NCI-H1694 treated with DMSO at 0.1 percent for 48 hours (cell line): ENCODE measurements around the gene IDH3A.

Source experiments
- DNase-seq: peaks from one replicate; lab custom pipeline; 2025; lab: John Stamatoyannopoulos, UW

IDH3A gene

DNA sequence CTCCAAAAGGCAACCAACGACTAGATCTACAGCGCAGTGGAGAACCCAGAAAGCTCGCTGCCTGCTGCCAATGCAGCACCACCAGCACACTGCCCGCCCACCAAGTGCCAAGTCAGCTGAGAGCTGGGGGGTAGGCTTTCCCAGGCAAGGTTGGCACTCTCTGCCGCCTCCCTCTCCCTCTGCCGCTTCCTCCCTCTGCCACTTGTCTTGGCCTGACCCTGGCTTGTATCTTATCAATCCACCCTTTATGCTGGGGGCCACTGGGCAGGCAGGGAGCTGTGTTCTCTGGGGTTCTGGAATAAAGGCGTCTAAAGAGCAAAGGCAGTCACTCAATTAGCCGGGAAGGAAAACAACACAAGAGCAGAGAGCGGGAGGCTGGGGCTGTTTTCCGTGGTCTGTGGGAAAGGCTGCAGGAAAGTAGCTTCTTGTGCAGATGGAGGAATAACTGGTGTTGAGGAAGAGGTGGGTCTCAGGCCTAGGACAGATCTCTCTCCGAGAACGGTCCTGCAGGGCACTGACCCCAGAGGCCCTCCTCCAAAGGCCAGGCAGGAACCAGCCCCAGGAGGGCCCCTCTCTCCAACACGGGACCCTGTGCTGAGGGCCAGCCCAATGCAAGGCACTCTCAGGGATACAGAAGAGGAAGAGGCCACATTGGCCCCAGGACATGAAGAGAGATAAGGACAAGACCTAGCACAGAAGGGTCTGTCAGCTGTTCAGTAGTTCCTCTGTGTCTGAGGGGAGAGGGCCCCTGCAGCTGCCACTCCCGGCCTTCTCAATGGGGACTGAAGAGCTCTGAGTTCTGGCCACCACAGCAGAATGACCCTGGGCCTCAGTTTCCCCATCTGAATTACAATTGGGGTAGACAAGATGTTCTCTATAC is 54.4 kb downstream of the IDH3A start:
- DNase-seq = no peak

DNA sequence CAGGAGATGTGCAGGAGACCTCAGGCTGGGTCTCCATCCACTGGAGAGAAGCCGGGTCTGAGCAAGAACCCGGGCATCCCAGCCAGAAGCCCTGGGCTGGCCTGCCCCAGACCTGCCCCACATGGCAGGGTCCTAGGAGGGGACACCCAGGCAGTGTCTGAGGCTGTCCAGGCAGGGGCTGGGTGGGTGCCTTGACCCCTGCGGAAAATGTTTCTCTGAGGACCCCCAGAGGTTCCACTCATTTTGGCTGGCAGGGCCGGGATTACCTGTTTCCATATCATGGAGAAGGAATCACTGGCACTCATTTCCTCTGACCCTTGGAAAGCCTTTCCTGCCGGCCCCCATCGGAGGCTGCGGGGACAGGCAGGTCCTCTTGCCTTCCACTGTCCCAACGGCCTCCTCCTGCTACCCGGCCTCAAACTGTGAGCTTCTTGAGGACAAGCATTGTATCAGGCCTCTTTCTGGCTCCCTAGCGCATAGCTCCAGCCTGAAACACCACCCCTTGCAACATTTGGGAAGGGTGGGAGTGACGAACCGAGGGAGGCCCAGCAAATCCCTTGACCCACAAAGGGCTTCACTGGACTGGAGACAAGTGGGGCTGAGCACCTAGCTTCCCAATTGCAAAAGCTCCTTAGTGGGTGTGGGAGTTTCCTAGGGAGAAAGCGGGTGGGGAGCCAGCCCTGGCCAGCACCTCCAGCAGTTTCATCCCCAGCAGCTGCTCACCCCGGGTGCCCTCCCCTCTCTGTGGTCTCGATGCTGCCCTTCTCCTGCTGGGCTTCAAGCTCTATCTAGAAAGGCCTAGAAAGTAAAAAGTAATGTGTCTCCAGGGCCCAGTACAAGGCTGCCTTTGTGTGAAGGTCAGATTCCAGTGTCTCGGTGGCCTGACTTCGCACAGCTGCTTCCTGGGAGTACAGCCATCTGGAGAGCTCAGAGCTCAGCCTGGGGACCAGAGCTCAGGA is 55.5 kb downstream of the IDH3A start:
- DNase-seq = no peak

DNA sequence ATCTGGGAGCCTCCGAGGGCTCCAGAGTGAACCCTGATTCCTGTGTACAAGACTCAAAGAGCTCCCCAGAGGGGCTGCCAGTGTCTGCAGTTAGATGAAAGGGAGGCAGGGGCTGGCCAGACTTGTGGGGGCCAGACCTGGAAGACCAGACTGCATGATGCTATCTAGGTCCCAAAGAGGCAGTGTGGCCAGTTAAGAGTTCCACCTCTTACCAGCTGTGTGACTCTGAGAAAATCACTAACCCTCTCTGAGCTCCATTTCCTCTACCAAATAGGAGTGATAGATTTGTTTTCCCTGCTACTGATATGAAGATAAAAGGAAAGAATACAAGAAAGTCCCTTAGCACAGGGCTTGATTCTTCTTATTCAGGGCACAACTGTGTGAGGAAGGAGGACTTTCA is 56.2 kb downstream of the IDH3A start:
- DNase-seq = no peak

DNA sequence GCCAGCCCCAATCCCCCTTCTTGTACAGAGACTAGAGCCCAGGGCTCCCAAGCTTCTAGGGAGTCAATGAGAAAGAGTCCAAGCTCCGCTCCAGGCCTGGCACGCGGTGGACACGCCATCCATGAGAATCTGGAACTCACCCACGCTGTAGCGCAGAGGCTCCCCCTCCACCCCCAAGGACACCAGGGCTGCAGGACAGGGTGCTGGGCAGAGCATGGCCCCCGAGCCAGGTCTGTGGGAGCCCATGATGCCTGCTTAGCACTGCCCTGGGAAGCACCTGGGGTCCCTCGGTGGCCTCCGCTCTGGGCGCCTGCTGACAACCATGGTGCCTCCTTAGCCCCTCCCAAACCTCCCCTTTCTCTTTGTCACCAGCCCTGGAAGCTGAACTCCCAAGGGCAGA is 56.7 kb downstream of the IDH3A start:
- DNase-seq = no peak

- no peak for DNase-seq
Observed at GRCh38 chr15:78206326-78207109, 57.4 kb downstream of the IDH3A start.

DNA sequence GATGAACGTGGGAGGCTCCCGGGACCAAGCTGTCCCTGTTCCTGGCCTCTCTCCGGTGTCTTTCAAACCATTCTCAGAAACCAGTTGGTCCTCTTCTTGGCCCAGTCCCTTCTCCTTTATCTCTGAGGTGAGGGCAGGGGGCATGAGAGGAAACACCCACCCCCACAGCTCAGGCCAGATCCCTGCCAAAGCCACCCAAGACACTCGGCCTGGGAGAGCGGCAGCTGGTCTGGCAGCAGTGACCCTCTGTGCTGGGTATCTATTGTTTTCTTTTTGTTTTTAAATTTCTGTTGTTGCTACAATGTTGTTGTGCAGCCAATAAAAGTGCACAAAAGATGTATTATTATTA is 57.9 kb downstream of the IDH3A start:
- no peak for DNase-seq

DNA sequence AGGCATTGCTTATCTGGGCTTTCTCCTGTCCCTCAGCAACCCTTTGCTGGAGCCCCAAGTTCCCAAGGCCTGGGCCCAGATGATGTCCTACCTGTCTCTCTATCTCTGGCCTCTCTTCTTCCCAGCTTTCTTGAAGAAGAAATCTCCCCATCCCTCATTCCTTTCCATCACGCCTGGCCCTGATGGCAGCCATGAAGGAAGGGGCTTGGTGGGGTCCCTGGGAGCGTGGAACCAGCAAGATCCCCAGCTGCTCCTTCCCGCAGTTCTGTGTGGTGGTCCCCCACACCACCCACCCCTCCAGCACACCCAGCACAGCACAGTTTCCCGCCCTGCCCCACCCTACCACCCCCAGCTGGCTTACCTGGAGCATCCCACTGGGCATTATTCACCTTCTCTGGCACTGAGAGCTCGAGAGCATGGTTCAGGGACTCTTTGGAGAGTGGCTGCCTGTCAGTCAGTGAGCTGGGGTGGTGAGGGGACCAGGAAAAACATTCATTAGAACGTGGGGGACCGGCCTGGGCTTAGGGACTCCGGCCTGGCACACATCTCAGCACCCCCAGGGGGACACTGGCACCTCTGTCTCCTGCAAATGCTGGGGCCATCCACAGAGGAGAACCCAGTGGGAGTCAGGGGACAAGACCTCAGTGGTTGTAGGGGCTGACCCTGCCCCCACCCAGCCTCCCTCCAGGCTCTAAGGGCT is 58.6 kb downstream of the IDH3A start:
- DNase-seq = no peak

DNA sequence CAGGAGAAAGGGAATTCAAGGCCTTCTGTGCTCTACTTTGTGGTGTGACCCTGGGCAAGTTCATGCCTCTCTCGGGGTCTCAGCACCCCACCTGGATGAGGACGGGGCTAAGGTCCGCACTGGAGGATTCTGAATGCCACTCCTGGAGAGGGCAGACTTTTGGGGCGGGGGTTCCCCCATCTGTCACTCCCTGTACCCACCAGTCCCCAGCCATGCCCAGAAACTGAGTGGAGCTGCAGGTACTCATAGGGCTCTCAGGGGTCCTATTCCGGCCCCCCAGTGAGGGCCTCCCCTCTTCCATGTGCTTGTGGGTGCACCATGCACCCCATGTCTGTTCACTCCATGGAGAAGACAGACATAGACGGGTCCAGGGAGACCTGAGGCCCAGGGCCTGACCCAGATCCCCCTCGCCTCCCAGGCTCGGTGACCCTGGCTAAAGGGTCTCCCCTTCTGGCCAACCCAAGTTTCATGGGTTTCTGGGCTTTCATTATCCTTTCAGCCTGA is 59.2 kb downstream of the IDH3A start:
- no peak for DNase-seq

DNA sequence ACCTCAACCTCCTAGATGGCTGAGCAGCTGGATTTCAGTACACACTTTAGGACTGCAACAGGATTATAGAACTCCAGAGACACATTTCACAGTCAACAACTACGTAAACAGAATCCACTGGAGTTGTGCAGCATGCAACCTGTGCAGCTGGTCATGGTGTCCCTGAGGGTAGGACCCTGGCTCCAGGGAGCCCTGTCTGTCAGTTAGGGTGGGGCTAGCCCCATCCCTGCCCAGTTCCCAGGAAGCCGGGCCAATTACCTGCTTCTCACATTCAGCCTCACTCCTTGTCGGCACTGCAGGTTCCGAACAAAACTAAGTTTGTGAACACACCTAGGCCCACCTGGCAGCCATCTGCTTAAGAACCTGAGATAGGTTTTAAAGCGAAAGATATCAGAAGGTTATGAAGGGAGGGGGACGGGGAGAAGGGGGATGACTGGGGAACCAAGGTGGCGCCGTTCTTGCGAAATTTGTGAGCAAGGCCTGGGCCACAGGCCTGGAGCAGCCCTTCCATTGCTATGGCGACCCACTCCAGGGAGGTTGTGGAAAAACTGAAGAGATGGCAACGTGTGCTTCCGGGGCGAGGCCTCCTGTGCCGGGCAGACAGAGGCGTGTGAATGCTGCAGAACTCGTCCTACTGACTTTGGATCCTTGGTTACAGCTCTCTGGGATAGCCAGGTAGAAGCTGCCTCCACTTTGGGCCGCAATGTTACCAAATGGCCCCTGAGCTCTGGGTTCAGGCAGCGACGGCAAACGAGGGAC is 59.9 kb downstream of the IDH3A start:
- DNase-seq = no peak

GRCh38 chr15:78209646-78210348 is 60.6 kb downstream of the IDH3A start:
- no peak for DNase-seq

- no peak for DNase-seq
Observed at GRCh38 chr15:78210349-78210717, 61.2 kb downstream of the IDH3A start.

- DNase-seq = no peak
Observed at GRCh38 chr15:78211189-78211921, 62.2 kb downstream of the IDH3A start.

- no peak for DNase-seq
Observed at GRCh38 chr15:78212008-78212407, 62.8 kb downstream of the IDH3A start.

- no peak for DNase-seq
Observed at GRCh38 chr15:78212546-78213424, 63.6 kb downstream of the IDH3A start.

DNA sequence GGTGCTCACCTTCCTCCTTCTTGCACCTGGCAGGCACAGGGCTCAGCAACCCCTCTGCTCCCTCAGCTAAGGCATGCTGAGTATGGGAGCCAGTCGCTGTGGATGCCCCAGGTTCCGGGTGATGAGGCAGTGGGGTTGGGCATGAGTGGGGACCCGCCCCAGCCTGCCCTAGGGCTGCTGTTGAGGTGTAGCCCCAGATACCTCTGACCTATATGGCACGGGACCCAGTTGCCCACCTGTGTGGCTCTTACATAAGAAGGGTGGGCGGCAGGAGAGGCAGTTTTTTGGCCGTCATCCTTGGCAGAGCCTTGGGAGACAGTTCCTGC is 64.2 kb downstream of the IDH3A start:
- no peak for DNase-seq

- no peak for DNase-seq
Observed at GRCh38 chr15:78213956-78214355, 64.8 kb downstream of the IDH3A start.

GRCh38 chr15:78216276-78217104 is 67.3 kb downstream of the IDH3A start:
- DNase-seq = no peak

DNA sequence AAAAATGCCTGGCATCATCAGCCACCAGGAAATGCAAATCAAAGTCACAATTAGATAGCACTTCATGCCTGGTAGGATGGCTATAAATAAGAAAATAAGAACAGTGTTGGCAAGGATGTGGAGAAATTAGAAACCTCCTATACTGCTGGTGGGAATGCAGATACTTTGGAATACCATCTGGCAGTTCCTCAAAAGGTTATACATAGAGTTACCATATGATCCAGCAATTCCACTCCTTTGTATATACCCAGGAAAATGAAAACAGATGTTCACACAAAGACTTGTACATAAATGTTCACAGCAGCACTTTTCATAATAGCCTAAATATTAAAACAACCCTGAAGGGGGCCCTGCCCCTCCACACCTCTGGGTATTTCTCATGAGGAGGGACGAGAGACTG is 71.6 kb downstream of the IDH3A start:
- DNase-seq = no peak
